AG09319 (cell line): ENCODE measurements around the gene GK.
"Not testable (repeated sequence)": the region's sequence is repeated elsewhere in the genome, so short reads cannot be mapped to it uniquely, and the experiment has no call there.

Experiments
- DNase-seq: peaks from one replicate; pipeline ENCODE4 v3.0.0-alpha.2; 2010; ENCODE audit warnings: low read depth; ENCODE audit errors: extremely low read depth
- TF ChIP-seq, protein P1 (sequence below): IDR thresholded peaks from 2 replicates; pipeline ENCODE4 v1.5.1; 2011; ENCODE audit warnings: low read depth, mild to moderate bottlenecking, inconsistent platforms, low read length, moderate library complexity

GK gene

DNA sequence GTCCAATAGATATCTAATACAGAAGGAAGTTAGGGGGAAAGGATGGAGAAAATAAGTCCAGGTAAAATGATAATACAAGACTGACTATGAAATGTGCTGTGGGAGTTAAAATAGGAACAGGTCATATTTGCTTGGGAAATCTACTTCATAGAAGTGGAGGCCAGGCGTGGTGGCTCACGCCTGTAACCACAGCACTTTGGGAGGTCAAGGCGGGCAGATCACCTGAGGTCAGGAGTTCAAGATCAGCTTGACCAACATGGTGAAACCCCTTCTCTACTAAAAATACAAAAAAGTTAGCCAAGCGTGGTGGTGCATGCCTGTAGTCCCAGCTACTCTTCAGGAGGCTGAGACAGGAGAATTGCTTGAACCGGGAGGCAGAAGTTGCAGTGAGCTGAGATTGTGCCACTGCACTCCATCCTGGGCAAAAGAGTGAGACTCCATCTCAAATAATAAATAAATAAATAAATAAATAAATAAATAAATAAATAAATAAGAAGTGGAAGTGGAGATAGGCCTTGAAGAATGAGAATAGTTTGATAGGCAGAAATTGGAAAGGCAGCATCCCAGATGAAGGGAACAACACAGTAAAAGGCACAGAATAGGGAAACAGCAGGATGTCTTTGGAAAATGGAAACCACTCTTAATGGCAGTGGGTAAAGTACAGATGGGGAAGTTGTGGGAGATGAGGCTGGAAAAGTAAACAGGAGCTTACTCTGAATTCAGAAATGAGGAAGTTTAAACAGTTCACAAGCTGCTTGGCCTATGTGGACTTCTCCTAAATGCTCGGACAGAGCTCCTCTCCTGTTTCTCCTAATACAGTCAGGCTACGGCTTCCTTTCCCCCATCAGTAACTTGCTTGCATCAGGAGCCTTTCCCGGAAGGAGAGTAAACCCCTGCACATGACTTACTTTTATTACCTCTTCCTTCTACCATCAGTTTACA, 15.1 kb upstream of the GK start:
- no peak for DNase-seq

DNA sequence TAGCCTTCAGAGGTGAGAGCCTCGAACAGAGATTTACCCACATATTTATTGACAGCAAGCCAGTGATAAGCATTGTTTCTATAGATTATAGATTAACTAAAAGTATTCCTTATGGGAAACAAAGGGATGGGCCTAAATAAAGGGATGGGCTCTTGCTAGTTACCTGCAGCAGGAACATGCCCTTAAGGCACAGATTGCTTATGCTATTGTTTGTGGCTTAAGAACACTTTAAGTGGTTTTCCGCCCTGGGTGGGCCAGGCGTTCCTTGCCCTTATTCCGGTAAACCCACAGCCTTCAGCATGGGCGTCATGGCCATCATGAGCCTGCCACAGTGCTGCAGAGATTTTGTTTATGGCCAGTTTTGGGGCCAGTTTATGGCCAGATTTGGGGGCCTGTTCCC, 13.5 kb upstream of the GK start:
- not testable (repeated sequence) for DNase-seq

More for the DNA sequence above, 15.1 kb upstream of the GK start:
- TF ChIP-seq, protein P1, sequence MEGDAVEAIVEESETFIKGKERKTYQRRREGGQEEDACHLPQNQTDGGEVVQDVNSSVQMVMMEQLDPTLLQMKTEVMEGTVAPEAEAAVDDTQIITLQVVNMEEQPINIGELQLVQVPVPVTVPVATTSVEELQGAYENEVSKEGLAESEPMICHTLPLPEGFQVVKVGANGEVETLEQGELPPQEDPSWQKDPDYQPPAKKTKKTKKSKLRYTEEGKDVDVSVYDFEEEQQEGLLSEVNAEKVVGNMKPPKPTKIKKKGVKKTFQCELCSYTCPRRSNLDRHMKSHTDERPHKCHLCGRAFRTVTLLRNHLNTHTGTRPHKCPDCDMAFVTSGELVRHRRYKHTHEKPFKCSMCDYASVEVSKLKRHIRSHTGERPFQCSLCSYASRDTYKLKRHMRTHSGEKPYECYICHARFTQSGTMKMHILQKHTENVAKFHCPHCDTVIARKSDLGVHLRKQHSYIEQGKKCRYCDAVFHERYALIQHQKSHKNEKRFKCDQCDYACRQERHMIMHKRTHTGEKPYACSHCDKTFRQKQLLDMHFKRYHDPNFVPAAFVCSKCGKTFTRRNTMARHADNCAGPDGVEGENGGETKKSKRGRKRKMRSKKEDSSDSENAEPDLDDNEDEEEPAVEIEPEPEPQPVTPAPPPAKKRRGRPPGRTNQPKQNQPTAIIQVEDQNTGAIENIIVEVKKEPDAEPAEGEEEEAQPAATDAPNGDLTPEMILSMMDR, result no peak

DNA sequence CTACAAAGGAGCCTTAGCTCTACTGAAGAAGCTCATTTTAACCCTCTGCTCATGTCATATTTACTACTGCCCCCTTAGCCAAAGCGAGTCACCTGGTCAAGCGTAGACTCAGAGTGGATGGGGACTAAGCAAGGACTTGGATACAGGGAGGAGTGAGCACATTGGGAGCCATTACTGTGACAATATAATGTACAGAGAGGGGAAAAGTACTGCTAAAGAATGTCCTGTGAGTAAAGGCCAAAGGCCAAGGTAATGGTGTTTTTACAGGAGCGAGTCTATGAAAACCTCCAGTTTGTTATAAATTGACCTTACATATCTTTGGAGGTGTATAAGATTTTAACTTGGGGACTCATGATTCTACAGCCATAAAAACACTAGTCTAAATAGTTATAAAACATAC, 10.6 kb upstream of the GK start:
- DNase-seq, result no peak
- TF ChIP-seq, protein P1, result no peak

DNA sequence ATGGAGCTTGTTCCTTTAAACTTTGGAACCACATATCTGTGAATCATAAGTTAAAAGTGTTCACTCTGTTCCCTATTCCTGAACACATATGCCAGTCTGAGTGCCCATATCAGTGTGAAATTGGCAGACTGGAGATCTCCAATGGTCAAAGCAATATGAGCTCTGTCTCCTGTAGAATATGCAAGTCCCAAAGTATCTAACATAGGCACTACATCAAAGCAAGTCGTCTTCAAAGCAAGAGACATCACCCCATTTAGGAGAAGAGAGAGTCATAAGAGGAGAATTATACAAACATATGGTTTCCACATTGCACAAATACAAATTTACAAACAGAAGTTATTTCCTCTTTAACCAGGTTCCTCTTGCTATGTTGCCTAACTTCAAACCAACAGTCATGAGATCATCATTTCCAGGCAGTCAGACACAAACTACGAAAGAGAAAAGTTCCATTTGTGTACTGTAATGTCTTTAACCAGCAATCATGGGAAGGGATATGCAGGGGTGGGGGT, 9.9 kb upstream of the GK start:
- TF ChIP-seq, protein P1, result no peak

DNA sequence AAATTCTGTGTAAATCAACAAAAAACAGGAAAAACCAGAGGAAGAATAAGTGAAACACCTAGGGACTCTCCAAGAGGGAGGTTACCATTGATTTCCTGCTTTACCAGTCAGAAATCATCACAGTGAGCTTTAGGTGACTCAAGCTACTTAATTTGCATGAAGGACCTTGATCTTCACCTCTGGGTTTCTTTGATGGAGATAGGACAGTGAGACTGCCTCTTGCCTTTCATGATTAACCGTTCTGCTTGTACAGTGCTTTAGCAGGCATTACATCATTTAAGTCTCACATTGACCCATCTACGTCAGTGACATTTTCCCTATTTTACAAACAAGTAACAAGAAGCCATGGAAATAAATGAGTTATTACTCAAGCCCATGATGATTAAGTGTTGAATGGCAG, 3.4 kb upstream of the GK start:
- DNase-seq, result no peak
- TF ChIP-seq, protein P1, result no peak

More for the DNA sequence above, 9.9 kb upstream of the GK start:
- peak; percentile 30 for DNase-seq

DNA sequence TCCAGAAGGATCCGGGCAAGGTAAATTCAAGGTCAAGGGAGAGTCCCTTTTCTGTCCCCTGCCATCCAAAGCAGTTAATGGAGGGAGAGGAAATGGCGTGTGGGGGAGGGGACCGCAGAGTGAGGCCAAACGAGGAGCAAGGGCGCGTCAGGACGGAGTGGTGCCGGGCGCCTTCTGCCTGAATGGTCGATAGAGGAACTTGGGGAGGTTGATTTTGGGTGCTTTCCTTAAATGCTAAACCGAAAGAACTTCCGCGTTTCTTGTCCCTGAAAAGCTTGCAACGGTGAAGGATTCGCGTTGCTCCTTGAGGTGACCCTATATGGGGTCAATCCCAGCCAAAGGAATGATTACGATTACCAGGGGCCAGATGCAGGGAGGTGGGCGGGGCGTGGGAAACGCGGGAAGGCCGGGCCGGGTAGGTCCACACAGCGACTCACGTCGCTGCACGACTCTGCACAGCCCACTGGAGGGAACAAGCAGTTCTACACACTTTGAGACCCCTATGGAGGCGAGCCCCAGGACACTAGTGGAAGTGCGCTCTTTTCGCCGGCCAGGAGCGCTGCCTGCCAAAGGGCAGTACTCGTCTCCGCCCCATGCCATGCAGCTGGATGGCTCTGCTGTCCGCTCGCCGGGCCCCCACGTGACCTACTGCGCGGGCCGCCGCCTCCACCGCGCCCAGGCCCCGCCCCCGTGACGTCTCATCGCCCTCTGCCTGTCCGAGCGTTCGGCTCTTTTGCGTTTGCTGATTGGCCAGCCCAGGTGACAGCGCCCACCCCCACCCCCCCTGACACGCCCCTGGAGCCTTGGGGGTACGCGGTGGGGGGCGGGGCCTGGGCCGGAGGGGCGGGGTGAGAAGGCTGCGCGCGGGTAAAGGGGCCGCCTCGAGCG, 452 bp upstream of the GK start:
- TF ChIP-seq, protein P1, result no peak

DNA sequence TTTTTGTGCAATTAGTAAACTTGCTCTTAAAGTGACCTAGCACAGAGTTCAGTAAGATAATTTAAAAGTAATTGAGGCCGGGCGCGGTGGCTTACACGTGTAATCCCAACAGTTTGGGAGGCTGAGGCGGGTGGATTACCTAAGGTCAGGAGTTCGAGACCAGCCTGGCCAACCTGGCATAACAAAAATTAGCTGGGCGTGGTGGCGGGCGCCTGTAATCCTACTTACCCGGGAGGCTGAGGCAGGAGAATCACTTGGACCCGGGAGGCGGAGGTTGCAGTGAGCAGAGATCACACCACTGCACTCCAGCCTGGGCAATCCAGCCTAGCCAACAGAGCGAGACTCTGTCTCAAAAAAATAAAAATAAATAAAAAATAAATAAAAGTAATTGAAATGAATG, 1.2 kb downstream of the GK start:
- DNase-seq, result not testable (repeated sequence)

More for the DNA sequence above, 452 bp upstream of the GK start:
- DNase-seq, result peak; percentile 80
